ENCODE measurements around the gene BCL7C.
A peak's percentile ranks its signal among the peaks of the same experiment; 100 is the strongest.
"Not testable (repeated sequence)": the region's sequence is repeated elsewhere in the genome, so short reads cannot be mapped to it uniquely, and the experiment has no call there.

BCL7C gene

GRCh38 chr16:30894540-30895368 lies 877 bp upstream of the BCL7C start:
- DNase-seq, result no peak

GRCh38 chr16:30893417-30893743 lies 497 bp downstream of the BCL7C start:
- peak in 1 of 2 experiments; percentile 54 for DNase-seq

GRCh38 chr16:30892670-30893416 lies 1.0 kb downstream of the BCL7C start:
- peak in 1 of 2 experiments; percentile 39 for DNase-seq

- DNase-seq, result not testable (repeated sequence)
These were observed 2.6 kb downstream of the BCL7C start for GRCh38 chr16:30891043-30891823.

- DNase-seq, result no peak
These were observed 4.2 kb downstream of the BCL7C start for GRCh38 chr16:30889721-30890120.

GRCh38 chr16:30888856-30889499 lies 4.9 kb downstream of the BCL7C start:
- DNase-seq, result no peak

- DNase-seq, result no peak
These were observed 6.0 kb downstream of the BCL7C start for GRCh38 chr16:30887927-30888326.

DNA sequence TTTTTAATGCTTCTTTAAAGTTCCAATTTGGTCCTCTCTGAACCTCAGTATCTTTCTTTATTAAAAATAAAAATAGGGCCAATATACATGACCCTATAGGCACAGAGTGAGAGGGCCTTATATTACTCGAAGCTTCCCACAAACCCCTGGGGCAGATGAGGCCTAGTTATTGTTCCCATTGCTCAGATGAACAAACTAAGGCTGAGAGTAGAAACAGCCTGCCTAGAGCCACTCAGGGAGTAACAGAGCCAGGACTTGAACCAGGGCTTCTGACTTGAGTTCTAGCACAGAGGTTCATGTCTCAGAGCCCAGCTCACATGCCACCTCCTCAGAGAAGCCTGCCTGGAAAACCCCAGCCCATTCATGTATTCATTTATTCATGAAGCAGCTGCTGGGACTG lies 7.7 kb downstream of the BCL7C start:
- DNase-seq, result no peak

GRCh38 chr16:30885196-30885595 lies 8.7 kb downstream of the BCL7C start:
- DNase-seq, result no peak

DNA sequence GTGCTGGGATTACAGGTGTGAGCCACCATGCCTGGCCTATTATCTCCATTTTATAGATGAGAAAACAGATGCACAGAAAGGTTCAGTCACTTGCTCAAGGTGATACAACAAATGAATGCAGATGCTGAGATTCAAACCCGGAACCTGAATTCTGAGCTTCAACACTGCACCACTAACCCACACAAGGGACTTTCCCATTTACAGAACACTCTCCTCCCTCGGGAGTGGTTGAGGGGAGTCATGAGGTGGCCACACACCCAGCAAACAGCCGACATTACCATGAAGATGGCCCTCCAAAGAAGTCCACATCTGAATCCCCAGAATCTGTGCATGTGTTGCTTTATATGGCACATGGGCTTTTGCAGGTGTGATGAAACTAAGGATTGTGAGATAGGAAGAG lies 9.1 kb downstream of the BCL7C start:
- DNase-seq, result no peak

GRCh38 chr16:30882429-30883310 lies 11.2 kb downstream of the BCL7C start:
- no peak for DNase-seq

GRCh38 chr16:30876867-30877266 lies 17.0 kb downstream of the BCL7C start:
- no peak for DNase-seq

DNA sequence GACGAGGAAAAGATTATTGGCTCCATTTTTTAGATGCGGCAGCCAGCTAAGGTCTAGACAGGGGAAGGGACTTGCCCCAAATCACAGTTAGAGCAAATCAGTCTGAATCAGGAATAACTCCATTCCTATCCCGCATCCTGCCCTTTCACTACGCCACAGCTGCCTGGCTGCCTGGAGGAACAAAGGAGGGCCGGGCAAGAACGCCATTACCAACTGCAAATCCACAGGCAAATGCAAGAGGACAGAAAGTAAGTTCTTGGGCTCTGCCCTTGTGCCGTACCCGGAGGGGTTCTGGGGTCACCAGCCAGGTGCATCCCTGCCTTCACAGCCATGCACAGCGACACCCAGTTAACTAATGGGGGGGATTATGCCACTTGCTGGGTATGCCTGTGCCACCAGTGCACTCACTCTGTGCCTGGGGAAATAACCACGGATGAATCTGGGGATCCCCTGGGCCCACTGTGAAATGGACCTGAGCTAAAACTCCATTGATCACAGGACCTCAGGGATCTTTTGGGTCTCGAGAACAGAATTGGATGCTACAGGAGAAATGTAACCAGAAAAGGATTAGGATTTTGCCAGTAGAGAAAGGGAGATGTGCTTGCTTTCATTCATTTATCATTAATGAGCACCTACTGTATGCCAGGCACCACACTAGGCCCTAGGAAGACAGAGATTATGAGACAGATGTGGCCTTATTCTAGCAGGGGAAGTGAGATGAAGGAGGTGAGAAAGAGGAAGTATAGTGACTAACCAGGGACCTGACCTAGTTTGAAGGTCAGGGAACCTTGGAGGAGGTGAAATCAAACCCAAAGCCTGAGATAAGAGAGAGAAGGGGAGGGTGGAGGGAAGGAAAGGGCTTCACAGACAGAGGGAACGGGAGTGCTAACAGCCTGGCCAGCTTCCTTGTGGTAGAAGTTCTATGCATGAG lies 17.7 kb downstream of the BCL7C start:
- peak; percentile 49 to 56 for DNase-seq

- peak; percentile 91 to 95 for DNase-seq
These were observed 18.8 kb downstream of the BCL7C start for GRCh38 chr16:30874821-30875717.

DNA sequence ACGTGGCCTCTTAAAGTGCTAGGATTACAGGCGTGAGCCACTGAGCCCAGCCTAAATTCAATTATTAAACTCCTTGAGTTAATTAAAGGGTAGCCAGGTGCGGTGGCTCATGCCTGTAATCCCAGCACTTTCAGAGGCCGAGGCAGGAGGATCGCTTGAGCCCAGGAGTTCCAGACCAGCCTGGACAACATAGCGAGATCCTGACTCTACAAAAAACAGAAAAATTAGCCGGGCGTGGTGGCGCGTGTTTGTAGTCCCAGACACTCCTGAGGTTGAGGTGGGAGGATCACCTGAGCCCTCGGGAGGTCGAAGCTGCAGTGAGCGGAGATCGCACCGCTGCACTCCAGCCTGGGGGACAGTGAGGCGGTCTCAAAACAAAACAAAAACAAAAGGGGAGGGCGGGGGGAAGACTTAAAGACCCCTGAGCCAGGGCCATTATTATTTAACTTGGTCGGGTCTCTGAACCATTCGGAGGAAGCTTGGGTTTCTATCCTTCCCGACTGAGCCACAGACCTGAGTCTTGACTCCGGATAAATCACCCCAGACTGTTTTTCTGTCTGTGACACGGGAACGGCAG lies 19.5 kb downstream of the BCL7C start:
- DNase-seq, result peak in 1 of 2 experiments; percentile 32

- DNase-seq, result no peak
These were observed 23.0 kb downstream of the BCL7C start for GRCh38 chr16:30870904-30871303.

- no peak for DNase-seq
These were observed 26.1 kb downstream of the BCL7C start for GRCh38 chr16:30867747-30868146.

DNA sequence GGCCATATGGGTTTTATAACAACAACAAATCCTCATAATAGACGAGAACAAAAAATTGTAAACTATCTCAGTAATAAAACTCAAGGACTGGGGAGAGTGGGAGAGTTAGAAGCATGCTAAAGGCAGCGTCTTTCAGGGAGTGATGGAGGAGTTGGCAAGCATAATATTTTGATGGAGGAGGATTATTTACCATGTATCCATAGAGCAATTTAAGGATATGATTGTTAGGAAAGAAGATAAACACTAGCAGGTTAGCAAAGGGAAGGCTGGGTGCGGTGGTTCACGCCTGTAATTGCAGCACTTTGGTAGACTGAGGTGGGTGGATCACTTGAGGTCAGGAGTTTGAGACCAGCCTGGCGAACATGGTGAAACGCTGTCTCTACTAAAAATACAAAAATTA lies 27.8 kb downstream of the BCL7C start:
- DNase-seq, result no peak

GRCh38 chr16:30863178-30863577 lies 30.7 kb downstream of the BCL7C start:
- not testable (repeated sequence) for DNase-seq
